B cell (primary cell): Measurements from ENCODE around the gene PCBP3.

Experiments
- CTCF ChIP-seq: fragments of 200-600 bp; IDR thresholded peaks from one replicate; pipeline ENCODE4 v1.8.0; 2022; ENCODE audit warnings: antibody characterized with exemption, mild to moderate bottlenecking
- EZH2 ChIP-seq: IDR thresholded peaks from 2 replicates; pipeline ENCODE4 v1.6.1; 2012; ENCODE audit warnings: borderline replicate concordance, low read depth, mild to moderate bottlenecking, moderate library complexity, low read length; ENCODE audit not compliant: insufficient read depth, poor library complexity, severe bottlenecking

DNA sequence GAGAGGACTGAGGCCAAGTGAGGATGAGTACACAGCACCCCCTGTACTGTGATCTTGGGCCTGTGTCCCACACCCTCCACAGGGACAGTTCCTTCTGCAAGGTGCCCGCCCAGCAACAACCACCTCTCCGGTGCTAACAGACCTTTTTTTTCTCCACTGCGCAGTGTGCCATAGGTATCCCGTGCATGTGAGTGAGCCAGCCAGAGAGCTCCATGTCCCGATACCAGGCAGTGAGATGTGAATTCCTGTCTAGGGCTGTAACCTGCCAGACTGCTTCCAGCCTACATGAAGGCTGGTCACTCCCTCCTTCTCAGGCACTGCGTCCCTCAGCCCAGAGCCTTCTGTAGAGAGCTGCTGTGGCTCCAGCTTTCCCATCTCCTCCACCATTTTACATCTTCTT is 56.9 kb downstream of the PCBP3 start:
- no peak for TF ChIP-seq CTCF
- no peak for TF ChIP-seq EZH2
